ENCODE measurements around the gene SWSAP1.
A peak's percentile ranks its signal among the peaks of the same experiment; 100 is the strongest.
"Not testable (repeated sequence)": the region's sequence is repeated elsewhere in the genome, so short reads cannot be mapped to it uniquely, and the experiment has no call there.

Gene SWSAP1

GRCh38 chr19:11374433-11375142 is at the start of gene SWSAP1:
TSS of gene SWSAP1 (plus strand) at chr19:11374666. CDS start at chr19:11374681, 15 bp downstream.
- peak; percentile 98 for DNase-seq

GRCh38 chr19:11324748-11325389 is 49.6 kb upstream of the SWSAP1 start:
- no peak for DNase-seq

GRCh38 chr19:11325544-11325943 is 48.9 kb upstream of the SWSAP1 start:
- DNase-seq, result no peak

- no peak for DNase-seq
These were observed 44.3 kb upstream of the SWSAP1 start for GRCh38 chr19:11330127-11330526.

- DNase-seq, result no peak
These were observed 43.0 kb upstream of the SWSAP1 start for GRCh38 chr19:11331502-11331901.

GRCh38 chr19:11332822-11333221 is 41.6 kb upstream of the SWSAP1 start:
- no peak for DNase-seq

- DNase-seq, result not testable (repeated sequence)
These were observed 40.6 kb upstream of the SWSAP1 start for GRCh38 chr19:11333838-11334237.

- no peak for DNase-seq
These were observed 38.9 kb upstream of the SWSAP1 start for GRCh38 chr19:11335449-11336146.

- no peak for DNase-seq
These were observed 37.4 kb upstream of the SWSAP1 start for GRCh38 chr19:11337080-11337479.

- no peak for DNase-seq
These were observed 36.3 kb upstream of the SWSAP1 start for GRCh38 chr19:11338121-11338520.

GRCh38 chr19:11338569-11339253 is 35.8 kb upstream of the SWSAP1 start:
- DNase-seq, result no peak

GRCh38 chr19:11339254-11340098 is 35.0 kb upstream of the SWSAP1 start, which contains the start of gene RAB3D:
TSS of gene RAB3D (minus strand) at chr19:11339657. CDS start at chr19:11337399, 2,258 bp downstream.
- peak; percentile 57 for DNase-seq

GRCh38 chr19:11340099-11340467 is 34.4 kb upstream of the SWSAP1 start:
- not testable (repeated sequence) for DNase-seq

- DNase-seq, result no peak
These were observed 32.0 kb upstream of the SWSAP1 start for GRCh38 chr19:11342429-11342828.

GRCh38 chr19:11345122-11345803 is 29.2 kb upstream of the SWSAP1 start:
- DNase-seq, result peak; percentile 1

- DNase-seq, result peak; percentile 97
These were observed 28.1 kb upstream of the SWSAP1 start, which contains the start of the genes CCDC159 and TMEM205 for GRCh38 chr19:11346104-11346940. TSS of gene CCDC159 (plus strand) at chr19:11346519. CDS start at chr19:11346607, 88 bp downstream. TSS of gene TMEM205 (minus strand) at chr19:11346268. CDS start at chr19:11345619, 649 bp downstream.

- no peak for DNase-seq
These were observed 26.9 kb upstream of the SWSAP1 start for GRCh38 chr19:11347546-11348039.

- DNase-seq, result no peak
These were observed 25.3 kb upstream of the SWSAP1 start for GRCh38 chr19:11349171-11349570.

GRCh38 chr19:11354102-11354501 is 20.4 kb upstream of the SWSAP1 start:
- DNase-seq, result not testable (repeated sequence)

Measured in SHP77 treated with DMSO at 0.1 percent for 48 hours (cell line).